Measurements from ENCODE around the gene FGF8.

DNA sequence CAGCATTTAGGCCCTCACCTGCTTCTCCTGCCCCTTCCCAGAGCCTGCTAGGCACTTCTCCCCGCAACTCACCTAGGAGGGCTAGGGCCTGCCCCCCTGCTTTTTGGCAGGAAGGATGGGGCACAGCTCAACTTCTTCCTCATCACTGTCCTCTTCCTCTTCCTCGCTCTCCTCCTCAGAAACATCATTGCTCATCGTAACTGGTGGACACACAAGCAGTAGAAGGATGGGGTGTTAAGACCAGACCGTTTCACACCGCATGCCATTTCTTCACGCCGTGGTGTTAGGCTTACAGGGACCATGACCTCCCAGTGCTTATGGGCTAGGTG is 5.7 kb upstream of the FGF8 start:
- TF ChIP-seq, protein P1, sequence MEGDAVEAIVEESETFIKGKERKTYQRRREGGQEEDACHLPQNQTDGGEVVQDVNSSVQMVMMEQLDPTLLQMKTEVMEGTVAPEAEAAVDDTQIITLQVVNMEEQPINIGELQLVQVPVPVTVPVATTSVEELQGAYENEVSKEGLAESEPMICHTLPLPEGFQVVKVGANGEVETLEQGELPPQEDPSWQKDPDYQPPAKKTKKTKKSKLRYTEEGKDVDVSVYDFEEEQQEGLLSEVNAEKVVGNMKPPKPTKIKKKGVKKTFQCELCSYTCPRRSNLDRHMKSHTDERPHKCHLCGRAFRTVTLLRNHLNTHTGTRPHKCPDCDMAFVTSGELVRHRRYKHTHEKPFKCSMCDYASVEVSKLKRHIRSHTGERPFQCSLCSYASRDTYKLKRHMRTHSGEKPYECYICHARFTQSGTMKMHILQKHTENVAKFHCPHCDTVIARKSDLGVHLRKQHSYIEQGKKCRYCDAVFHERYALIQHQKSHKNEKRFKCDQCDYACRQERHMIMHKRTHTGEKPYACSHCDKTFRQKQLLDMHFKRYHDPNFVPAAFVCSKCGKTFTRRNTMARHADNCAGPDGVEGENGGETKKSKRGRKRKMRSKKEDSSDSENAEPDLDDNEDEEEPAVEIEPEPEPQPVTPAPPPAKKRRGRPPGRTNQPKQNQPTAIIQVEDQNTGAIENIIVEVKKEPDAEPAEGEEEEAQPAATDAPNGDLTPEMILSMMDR (IDR thresholded peaks at IDR 0.05) = no peak
- TF ChIP-seq ZFX (IDR thresholded peaks at IDR 0.05; ENCODE audit: borderline replicate concordance) = no peak
